Fibroblast of mammary gland (primary cell): ENCODE measurements around the gene RBM4B.
"Not testable (repeated sequence)": the region's sequence is repeated elsewhere in the genome, so short reads cannot be mapped to it uniquely, and the experiment has no call there.

Experiments
- DNase-seq: peaks from one replicate; pipeline ENCODE4 v3.0.0-alpha.2; 2010; ENCODE audit warnings: low read depth
- H3K4me3 ChIP-seq: 2 replicates; pipeline ENCODE4 v1.5.1; 2011; ENCODE audit warnings: low read depth, mild to moderate bottlenecking, low read length, moderate library complexity; ENCODE audit not compliant: control insufficient read depth
- TF ChIP-seq, protein P1 (sequence below): conservative IDR thresholded peaks from 2 replicates; pipeline ENCODE4 v1.5.1; 2011; ENCODE audit warnings: low read depth, low read length, inconsistent platforms; ENCODE audit not compliant: control insufficient read depth, insufficient read depth

The RBM4B gene, protein sequence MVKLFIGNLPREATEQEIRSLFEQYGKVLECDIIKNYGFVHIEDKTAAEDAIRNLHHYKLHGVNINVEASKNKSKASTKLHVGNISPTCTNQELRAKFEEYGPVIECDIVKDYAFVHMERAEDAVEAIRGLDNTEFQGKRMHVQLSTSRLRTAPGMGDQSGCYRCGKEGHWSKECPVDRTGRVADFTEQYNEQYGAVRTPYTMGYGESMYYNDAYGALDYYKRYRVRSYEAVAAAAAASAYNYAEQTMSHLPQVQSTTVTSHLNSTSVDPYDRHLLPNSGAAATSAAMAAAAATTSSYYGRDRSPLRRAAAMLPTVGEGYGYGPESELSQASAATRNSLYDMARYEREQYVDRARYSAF

DNA sequence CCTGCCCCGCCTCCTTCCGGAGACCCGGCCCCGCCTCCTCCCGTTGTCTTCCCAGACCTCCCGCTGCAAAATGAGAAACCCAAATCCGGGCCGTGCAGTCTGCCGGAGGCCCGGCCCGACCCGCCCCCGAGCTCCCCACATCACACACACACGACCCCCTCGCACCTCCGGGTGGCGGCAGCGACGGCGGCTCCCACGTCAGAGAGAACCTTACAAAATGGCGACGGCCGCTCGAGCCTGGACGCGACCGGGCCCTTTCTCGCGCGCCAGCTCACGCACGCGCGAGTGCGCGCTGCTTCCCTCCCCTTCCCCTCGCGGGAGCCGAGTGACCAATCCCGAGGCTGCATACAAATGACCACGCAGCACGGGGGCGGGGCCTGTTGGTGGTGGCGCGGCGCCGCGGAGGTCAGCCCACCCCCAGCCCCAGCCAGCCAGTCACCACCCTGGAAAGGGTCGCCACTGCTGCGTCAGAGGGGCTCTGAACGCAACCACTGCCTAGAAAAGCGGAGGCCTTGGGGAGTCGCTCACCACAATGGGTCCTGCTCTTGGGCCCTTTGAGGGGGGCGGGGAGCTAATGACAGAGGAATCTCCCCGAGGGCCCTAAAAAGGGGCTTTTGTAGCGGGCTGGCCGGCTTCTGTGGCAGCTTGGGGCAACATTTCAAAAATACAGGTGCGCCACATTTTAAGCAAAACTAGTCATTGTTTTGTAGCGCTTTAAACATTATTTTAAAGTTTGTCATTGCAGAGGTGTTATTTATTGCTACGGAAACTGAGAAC lies at the start of gene RBM4B:
Gene RBM4B, minus strand, starts transcription at position 289 of the 777 bp plus-strand sequence. CDS start 808 bp downstream, outside the sequence.
- TF ChIP-seq, protein P1, sequence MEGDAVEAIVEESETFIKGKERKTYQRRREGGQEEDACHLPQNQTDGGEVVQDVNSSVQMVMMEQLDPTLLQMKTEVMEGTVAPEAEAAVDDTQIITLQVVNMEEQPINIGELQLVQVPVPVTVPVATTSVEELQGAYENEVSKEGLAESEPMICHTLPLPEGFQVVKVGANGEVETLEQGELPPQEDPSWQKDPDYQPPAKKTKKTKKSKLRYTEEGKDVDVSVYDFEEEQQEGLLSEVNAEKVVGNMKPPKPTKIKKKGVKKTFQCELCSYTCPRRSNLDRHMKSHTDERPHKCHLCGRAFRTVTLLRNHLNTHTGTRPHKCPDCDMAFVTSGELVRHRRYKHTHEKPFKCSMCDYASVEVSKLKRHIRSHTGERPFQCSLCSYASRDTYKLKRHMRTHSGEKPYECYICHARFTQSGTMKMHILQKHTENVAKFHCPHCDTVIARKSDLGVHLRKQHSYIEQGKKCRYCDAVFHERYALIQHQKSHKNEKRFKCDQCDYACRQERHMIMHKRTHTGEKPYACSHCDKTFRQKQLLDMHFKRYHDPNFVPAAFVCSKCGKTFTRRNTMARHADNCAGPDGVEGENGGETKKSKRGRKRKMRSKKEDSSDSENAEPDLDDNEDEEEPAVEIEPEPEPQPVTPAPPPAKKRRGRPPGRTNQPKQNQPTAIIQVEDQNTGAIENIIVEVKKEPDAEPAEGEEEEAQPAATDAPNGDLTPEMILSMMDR, result no peak
- H3K4me3 ChIP-seq, result peak within 1 kb of the TSS; percentile 75
- DNase-seq, result peak; percentile 89

DNA sequence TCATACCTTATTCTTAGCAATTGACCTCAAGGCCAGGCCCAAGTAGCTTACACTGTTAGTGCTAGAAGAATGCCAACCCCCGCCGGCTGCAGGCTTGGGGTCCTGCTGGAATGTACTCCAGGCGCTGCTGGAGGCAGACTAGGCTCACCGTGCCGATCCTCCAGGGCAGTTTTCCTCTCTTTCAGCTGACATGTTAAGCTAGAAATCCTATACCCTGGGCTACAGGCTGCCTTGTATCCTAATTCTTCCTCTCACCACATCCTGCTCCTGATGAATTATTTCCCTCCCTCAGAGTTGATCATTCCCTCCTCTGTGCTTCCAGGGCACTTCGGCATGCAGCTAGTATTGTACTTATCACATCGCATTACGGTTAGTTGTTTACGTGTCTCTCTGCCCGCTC lies 48.0 kb upstream of the RBM4B start:
- no peak overlapping the region for H3K4me3 ChIP-seq
- TF ChIP-seq, protein P1, result no peak
- no peak for DNase-seq

DNA sequence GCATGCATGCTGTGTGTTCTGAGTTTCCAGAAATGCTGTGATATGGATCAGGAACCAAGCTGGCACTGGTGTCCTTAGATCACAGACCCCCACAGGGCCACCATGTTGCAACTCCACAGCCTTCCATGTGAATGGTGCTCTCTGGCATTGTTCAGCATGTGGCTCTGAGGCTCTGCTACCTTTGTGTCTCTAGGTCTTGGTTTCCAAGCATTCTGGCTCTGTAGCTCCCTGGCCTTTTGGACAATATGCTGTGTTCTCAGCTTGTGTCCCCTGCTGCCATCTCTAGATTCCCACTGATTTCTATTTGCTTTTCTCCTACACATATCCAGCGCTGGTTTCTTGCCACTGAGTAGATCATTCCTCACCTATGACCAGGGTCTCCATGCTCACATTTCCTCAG lies 47.4 kb upstream of the RBM4B start:
- DNase-seq, result no peak
- H3K4me3 ChIP-seq, result no peak overlapping the region

DNA sequence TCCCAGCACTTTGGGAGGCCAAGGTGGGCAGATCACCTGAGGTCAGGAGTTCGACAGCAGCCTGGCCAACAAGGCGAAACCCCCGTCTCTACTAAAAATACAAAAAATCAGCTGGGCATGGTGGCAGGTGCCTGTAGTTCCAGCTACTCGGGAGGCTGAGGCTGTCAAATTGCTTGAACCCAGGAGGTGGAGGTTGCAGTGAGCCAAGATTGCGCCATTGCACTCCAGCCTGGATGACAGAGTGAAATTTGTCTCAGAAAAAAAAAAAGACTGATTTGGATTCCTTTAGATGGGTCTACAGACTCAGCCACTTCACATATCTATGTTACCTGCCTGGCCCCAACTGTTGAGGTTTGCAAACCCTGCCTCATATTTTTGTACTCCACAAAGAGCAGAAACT lies 46.5 kb upstream of the RBM4B start:
- DNase-seq, H3K4me3 ChIP-seq: not testable (repeated sequence)

More for the DNA sequence above, 47.4 kb upstream of the RBM4B start:
- TF ChIP-seq, protein P1, result no peak

DNA sequence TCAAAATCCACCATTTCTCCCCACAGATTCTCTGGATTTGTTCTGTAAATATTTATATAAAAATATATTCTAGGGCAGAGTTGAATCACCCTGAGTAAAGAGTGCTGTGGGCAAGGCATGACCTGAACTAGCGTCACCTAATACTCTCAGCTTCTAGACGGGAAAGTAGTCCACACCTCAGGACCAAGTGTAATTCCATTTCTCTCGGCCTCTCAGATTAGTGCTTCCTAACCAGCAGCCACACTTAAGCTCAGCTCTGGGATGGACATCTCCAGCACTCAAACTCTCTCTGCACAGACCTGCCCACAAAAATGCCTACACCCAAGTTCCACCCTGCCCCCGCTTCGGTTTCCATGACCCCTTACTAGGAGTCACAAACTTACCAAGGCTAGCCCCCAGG lies 46.0 kb upstream of the RBM4B start:
- DNase-seq, result no peak
- no peak overlapping the region for H3K4me3 ChIP-seq

DNA sequence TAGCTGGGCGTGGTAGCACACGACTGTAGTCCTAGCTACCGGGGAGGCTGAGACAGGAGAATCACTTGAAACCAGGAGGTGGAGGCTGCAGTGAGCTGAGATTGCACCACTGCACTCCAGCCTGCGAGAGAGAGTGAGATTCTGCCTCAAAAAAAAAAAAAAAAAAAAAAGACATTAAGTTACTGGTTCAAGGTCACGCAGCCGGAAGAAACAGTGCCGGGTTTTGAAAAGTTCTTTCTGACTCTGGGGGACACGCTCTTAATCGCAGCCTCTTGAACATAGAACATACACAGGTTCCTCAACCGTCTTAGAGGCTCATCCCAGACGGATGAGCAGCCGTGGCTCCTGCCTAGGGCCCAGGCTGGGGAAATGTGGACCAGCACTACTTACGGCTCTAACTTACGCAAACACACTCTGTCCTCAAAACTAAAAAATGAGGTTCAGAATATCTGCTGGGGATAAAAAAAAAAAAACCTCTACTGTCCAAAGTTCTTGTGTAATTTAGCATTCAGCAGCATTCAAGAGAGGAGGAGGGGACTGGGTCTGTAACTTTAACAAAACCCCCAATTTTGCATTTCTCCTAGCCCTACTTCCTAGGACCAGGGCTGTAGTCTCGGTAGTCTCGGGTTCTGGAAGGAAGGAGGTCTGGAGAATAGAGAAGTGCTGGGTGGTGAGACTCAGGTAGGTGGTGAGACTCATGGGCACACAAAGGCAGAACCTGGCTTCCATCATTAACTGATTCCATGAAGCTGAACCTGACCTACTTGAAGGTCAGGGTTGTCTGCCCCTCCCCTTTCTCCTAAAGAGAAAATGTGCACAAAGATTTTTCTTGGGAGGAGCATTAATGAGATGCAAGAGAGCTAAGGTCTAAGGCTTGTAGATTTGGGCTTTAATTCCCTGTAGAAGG lies 45.3 kb upstream of the RBM4B start:
- H3K4me3 ChIP-seq, result no peak overlapping the region
- TF ChIP-seq, protein P1, result no peak
- no peak for DNase-seq

More for the DNA sequence above, 46.0 kb upstream of the RBM4B start:
- TF ChIP-seq, protein P1, result no peak

DNA sequence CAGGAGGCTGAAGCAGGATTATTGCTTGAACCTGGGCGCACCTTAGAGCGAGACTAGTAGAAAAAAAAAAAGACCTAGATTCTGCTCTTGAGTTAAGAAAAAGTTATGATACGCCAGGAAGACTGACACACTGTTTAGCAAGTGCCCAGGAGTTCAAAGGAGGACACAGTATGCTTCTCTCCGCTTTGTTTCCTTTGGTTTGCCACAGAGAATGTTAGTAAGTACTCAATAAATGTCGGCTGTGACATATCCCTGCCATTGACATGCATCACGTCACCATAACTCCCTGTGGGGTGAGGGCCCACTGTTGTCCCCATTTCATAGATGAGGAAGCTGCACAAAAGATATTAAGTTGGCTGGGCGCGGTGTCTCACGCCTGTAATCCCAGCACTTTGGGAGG lies 44.3 kb upstream of the RBM4B start:
- TF ChIP-seq, protein P1, result no peak
- DNase-seq, result no peak
- H3K4me3 ChIP-seq, result no peak overlapping the region
